Measurements from ENCODE around the gene XPOT. TPM values are rescaled to one million over a fixed set of nuclear protein-coding genes. Genes with fewer than 3 reads are reported as not detected.

Gene XPOT
- total RNA-seq, 1 experiment from 2014 or later = 155 TPM

DNA sequence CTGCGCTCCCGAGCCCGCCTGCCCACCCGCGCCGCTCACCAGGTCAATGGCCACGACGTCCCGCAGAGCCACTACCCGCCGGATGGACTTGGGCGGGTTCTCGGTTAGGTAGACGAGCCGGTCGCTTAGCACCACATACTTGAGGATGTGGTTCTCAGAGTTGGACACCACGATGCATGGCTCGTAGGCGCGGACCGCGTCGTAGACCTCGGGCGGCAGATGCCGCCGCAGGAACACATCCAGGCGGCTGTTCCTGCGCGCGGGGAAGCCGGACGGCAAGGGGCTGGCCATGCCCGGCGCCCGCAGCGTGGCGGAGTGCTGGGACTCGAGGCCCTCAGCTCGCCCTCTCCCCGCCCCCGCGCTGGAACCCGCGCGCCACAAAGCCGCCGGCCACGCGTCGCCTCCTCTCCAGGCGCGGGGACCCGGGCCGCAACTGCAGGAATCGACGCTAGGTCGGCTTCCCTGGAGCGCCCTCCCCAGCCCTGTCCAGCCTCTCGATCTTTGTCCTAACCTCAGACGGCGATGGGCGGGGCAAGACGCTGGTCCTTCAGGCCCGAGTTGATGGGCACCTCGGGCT, 13.8 kb upstream of the XPOT start, which contains the start of gene C12orf56:
C12orf56 (minus strand) TSS at position 484 of the 577 bp plus-strand sequence; CDS start at position 291, 193 bp downstream.
- H3K27me3 ChIP-seq (ENCODE audit: control insufficient read depth, insufficient read depth, low read length) = no peaks in the 10 kb centered on the region
- in situ Hi-C loops (cut with HindIII; ENCODE audit: low pct_unique_long_range_greater_than_20kb, low sequenced_read_pairs) (no loop called here), intact Hi-C loops (cut with micrococcal nuclease; ENCODE audit: unreplicated experiment) (loop anchor here (5.0 kb wide), 1 partner anchor 563 kb away; no protein-coding TSS in a partner anchor)
- no peaks in the 10 kb centered on the region for H3K36me3 ChIP-seq (ENCODE audit: control insufficient read depth, insufficient read depth, low read length)
- POLR2A ChIA-PET = no interaction called here
- TF ChIP-seq POLR2AphosphoS5 (IDR thresholded peaks at IDR 0.05; ENCODE audit: low read depth, low read length) = 0 out of 2 replicates have a peak, but pooled peaks have one; percentile 29
- TF ChIP-seq SIN3A (IDR thresholded peaks at IDR 0.05; ENCODE audit: borderline replicate concordance, insufficient read depth, low read depth, low read length) = no peak
- TF ChIP-seq, protein P1, sequence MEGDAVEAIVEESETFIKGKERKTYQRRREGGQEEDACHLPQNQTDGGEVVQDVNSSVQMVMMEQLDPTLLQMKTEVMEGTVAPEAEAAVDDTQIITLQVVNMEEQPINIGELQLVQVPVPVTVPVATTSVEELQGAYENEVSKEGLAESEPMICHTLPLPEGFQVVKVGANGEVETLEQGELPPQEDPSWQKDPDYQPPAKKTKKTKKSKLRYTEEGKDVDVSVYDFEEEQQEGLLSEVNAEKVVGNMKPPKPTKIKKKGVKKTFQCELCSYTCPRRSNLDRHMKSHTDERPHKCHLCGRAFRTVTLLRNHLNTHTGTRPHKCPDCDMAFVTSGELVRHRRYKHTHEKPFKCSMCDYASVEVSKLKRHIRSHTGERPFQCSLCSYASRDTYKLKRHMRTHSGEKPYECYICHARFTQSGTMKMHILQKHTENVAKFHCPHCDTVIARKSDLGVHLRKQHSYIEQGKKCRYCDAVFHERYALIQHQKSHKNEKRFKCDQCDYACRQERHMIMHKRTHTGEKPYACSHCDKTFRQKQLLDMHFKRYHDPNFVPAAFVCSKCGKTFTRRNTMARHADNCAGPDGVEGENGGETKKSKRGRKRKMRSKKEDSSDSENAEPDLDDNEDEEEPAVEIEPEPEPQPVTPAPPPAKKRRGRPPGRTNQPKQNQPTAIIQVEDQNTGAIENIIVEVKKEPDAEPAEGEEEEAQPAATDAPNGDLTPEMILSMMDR (IDR thresholded peaks at IDR 0.05) = peak; percentile 53
- TF ChIP-seq, protein P2, sequence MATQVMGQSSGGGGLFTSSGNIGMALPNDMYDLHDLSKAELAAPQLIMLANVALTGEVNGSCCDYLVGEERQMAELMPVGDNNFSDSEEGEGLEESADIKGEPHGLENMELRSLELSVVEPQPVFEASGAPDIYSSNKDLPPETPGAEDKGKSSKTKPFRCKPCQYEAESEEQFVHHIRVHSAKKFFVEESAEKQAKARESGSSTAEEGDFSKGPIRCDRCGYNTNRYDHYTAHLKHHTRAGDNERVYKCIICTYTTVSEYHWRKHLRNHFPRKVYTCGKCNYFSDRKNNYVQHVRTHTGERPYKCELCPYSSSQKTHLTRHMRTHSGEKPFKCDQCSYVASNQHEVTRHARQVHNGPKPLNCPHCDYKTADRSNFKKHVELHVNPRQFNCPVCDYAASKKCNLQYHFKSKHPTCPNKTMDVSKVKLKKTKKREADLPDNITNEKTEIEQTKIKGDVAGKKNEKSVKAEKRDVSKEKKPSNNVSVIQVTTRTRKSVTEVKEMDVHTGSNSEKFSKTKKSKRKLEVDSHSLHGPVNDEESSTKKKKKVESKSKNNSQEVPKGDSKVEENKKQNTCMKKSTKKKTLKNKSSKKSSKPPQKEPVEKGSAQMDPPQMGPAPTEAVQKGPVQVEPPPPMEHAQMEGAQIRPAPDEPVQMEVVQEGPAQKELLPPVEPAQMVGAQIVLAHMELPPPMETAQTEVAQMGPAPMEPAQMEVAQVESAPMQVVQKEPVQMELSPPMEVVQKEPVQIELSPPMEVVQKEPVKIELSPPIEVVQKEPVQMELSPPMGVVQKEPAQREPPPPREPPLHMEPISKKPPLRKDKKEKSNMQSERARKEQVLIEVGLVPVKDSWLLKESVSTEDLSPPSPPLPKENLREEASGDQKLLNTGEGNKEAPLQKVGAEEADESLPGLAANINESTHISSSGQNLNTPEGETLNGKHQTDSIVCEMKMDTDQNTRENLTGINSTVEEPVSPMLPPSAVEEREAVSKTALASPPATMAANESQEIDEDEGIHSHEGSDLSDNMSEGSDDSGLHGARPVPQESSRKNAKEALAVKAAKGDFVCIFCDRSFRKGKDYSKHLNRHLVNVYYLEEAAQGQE (IDR thresholded peaks at IDR 0.05; ENCODE audit: insufficient read depth in 1 of 2, low read depth in 2 of 2, low read length in 1 of 2) = 0 out of 4 replicates have a peak, but pooled peaks of 1 of the 2 experiments have one; percentile 35
- no peak for DNase-seq (ENCODE audit: low read depth, low spot score)
- no TSS peak for BruUV-seq (replicated peaks)
- H3K4me1 ChIP-seq (ENCODE audit: control insufficient read depth, insufficient read depth, low read length) = peaks cover 7% of the 10 kb centered on the region
- peak within 1 kb of the TSS; percentile 52 to 64 for H3K4me3 ChIP-seq (ENCODE audit: low read depth in 2 of 2, low read length in 2 of 2)
- CTCF ChIA-PET = interaction anchor here (0.5 to 0.7 kb wide), 2 partner anchors 76 to 542 kb away, joined by 3 read pairs; no protein-coding TSS in a partner anchor
- ATAC-seq = peak; percentile 95
- H3K9me3 ChIP-seq (ENCODE audit: control insufficient read depth, insufficient read depth, low read depth, low read length) = no peaks in the 10 kb centered on the region
- peak within 1 kb of the TSS; percentile 62 for H3K27ac ChIP-seq (ENCODE audit: low read length)

DNA sequence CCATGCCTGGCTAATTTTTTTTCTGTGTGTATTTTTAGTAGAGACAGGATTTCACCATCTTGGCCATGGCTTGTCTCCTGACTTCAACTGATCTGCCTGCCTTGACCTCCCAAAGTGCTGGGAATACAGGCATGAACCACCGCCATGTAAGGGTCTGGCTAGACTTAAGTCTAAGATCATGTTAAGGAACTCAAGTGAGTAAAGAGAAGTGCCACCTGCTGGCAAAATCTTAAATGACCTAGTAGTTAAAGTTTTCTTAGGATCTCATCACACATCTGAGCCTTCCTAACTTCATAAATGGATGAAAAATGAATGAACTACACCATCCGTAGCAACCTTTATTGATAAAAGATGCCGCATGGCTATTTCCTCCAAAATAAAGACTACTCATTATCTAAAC, 12.0 kb upstream of the XPOT start:
- intact Hi-C loops (cut with micrococcal nuclease; ENCODE audit: unreplicated experiment) (loop anchor here (2.0 to 5.0 kb wide), 2 partner anchors 119 to 565 kb away; no protein-coding TSS in a partner anchor), in situ Hi-C loops (cut with HindIII; ENCODE audit: low pct_unique_long_range_greater_than_20kb, low sequenced_read_pairs) (no loop called here)
- POLR2A ChIA-PET = no interaction called here
- Histone ChIP-seq H3K9me3 (ENCODE audit: control insufficient read depth, insufficient read depth, low read depth, low read length) (no peaks in the 10 kb centered on the region), H3K4me1 (ENCODE audit: control insufficient read depth, insufficient read depth, low read length) (peaks cover 7% of the 10 kb centered on the region), H3K27ac (ENCODE audit: low read length) (no peak overlapping the region), H3K27me3 (ENCODE audit: control insufficient read depth, insufficient read depth, low read length) (no peaks in the 10 kb centered on the region), H3K4me3 (ENCODE audit: low read depth in 2 of 2, low read length in 2 of 2) (no peak overlapping the region), H3K36me3 (ENCODE audit: control insufficient read depth, insufficient read depth, low read length) (no peaks in the 10 kb centered on the region)
- no peak for DNase-seq (ENCODE audit: low read depth, low spot score)
- no peak for TF ChIP-seq SIN3A (IDR thresholded peaks at IDR 0.05; ENCODE audit: borderline replicate concordance, insufficient read depth, low read depth, low read length)
- TF ChIP-seq, protein P1 (IDR thresholded peaks at IDR 0.05) = peak; percentile 68
- ATAC-seq = peak; percentile 56
- CTCF ChIA-PET = interaction anchor here (0.7 kb wide), 1 partner anchor 118 kb away, joined by 10 read pairs; no protein-coding TSS in a partner anchor
- no TSS peak for BruUV-seq (replicated peaks)
